Choroid plexus epithelial cell (primary cell): ENCODE results near the gene PWWP3B.

Experiments
- DNase-seq: peaks from one replicate; pipeline ENCODE4 v3.0.0-alpha.2; 2010; ENCODE audit warnings: low read depth
- H3K4me3 ChIP-seq: 2 replicates; pipeline ENCODE4 v1.5.1; 2011; ENCODE audit warnings: low read depth, mild to moderate bottlenecking, control low read depth, low read length, moderate library complexity
- CTCF ChIP-seq: conservative IDR thresholded peaks from 2 replicates; pipeline ENCODE4 v1.5.1; 2011; ENCODE audit warnings: low read depth, mild to moderate bottlenecking, control low read depth, inconsistent platforms, low read length, moderate library complexity

PWWP3B gene

GRCh38 chrX:106168107-106168506 lies at the start of gene PWWP3B:
Gene PWWP3B, plus strand, starts transcription at chrX:106168305. Its CDS starts 37,128 bp downstream, at chrX:106205433.
- H3K4me3 ChIP-seq, result peak within 1 kb of the TSS; percentile 58
- DNase-seq, result peak; percentile 80
- no peak for TF ChIP-seq CTCF

- no peak for DNase-seq
- no peak for TF ChIP-seq CTCF
- H3K4me3 ChIP-seq, result no peak overlapping the region
These were observed 29.1 kb upstream of the PWWP3B start for GRCh38 chrX:106139048-106139447.

GRCh38 chrX:106144755-106145639 lies 23.1 kb upstream of the PWWP3B start:
- no peak overlapping the region for H3K4me3 ChIP-seq
- TF ChIP-seq CTCF, result no peak
- peak; percentile 1 for DNase-seq

- no peak for TF ChIP-seq CTCF
- no peak overlapping the region for H3K4me3 ChIP-seq
- DNase-seq, result no peak
These were observed 17.4 kb upstream of the PWWP3B start for GRCh38 chrX:106150701-106151100.

- no peak for TF ChIP-seq CTCF
- H3K4me3 ChIP-seq, result no peak overlapping the region
These were observed 8.2 kb upstream of the PWWP3B start for GRCh38 chrX:106159861-106160282.

GRCh38 chrX:106170318-106170717 lies 2.2 kb downstream of the PWWP3B start:
- DNase-seq, result peak; percentile 73
- TF ChIP-seq CTCF, result peak; percentile 64
- H3K4me3 ChIP-seq, result no peak overlapping the region

More at GRCh38 chrX:106159861-106160282, 8.2 kb upstream of the PWWP3B start:
- DNase-seq, result no peak
